Ammon's horn (tissue), 1 donor: ENCODE data around the gene SPAG17.

Experiments used
- DNase-seq: peaks from one replicate; pipeline ENCODE4 v3.0.0-alpha.2; 2016; ENCODE audit warnings: low spot score

Gene SPAG17

DNA sequence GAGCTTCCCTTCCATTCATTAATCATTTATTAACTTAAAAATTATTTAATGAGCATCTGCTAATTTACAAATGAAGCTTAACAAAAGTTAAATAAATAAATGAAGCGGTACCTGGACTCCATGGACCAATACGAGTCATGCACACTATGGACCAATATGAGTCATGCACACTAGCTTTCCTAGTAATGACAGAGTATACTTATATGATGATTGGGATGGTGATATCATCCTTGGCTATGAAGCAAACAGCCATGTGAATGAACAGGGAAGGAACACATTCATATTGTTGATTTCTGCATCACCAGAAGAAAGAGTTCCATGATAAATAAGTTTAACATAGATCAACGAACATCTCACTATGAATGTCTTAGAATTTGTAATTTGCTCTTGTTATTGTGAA lies 109.9 kb downstream of the SPAG17 start:
- DNase-seq: no peak

GRCh38 chr1:118073648-118074435 lies 111.2 kb downstream of the SPAG17 start:
- DNase-seq: no peak

DNA sequence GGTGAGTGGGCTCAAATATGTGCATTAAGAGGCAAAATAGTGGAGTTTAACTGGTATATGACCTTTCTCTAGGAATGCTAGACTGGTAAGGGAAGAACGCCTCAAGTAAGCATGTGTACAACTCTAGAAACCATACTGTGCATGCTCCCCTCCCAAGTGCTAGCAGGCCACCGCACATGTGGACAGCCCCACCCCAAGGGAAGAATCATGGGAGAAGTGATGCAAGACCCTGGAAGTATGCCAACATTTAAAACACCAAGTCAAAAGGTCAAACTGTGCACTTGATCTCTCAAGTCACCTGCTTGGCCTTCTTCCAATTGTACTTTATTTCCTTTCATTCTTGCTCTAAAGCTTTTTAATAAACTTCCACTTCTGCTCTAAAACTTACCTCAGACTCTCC lies 135.0 kb downstream of the SPAG17 start:
- DNase-seq: no peak

DNA sequence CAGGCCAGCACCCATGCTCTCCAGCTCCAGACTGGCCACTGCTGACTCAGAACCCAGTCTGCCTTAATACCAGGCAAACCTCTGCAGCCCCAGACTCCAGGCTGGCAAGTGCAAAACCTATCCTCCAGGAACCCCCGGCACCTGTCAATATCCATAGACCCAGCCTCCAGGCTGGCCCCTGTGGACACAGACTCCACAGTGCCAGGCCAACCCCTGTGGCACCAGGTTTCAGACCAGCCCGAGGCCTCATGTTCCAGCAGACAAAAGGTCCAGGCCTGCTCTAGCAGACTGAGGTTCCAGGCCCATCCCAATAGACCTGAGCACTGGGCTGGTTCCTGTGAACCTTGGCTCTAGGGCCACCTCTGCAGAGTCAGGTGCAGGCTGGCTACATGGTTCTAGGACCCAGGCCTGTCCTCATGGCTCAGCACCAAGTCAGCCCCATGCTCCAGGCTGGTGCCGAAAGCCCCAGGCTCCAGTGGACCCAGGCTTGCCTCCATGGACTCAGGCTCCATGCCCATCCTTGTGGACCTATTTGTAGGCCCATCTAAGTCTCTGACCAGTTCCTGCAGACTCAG lies 137.3 kb downstream of the SPAG17 start:
- DNase-seq: no peak

DNA sequence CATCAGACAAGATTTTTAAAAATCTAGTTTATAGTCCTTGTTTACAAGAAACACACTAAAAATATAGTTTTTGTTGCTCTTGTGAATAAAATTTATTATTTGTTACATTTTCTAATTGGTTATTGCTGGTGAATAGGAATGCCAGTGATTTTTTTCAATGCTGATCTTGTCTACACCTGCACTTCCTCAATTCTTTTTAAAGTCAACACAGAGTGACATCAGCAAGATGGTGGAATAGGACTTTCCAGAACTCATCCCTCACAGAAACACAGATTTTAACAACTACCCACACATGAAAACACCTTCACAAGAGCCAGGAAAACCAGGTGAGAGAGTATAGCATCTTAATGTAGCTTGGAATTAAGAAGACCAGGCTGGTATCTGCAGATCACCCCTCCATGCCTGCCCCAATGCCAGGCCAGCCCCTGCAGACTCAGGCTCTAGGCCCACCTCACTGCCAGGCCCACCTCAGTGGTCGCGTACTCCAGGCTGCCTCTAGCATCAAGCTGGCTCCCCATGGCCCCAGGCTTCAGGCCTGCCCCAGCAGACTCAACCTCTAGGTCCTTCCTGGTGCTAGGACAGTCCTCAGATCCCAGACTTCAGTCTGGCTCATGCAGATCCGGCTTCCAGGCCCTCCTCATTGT lies 137.9 kb downstream of the SPAG17 start:
- no peak for DNase-seq

DNA sequence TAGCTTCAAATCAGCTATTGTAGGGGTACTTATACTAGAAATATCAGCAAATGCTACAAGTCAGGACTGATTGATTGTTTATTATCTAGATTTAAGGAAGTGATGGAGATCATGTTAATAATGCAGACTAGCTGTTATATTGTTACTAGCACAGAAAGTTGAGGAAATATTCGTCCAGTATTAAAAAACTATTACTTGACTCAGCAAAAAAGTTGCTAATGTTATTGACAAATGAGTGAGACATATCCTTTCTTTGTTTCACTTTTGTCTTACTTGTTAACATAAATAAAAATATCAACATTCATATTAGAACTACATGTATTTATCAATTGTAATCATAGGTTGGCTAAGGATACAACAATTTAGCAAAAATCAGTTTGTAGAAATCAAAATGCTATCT lies 141.4 kb downstream of the SPAG17 start:
- DNase-seq: no peak

GRCh38 chr1:118042501-118042900 lies 142.5 kb downstream of the SPAG17 start:
- DNase-seq: no peak

GRCh38 chr1:118039170-118039569 lies 145.9 kb downstream of the SPAG17 start:
- no peak for DNase-seq

GRCh38 chr1:118032883-118033282 lies 152.1 kb downstream of the SPAG17 start:
- DNase-seq: no peak

- DNase-seq: no peak
Observed at GRCh38 chr1:118028267-118028666, 156.8 kb downstream of the SPAG17 start.

DNA sequence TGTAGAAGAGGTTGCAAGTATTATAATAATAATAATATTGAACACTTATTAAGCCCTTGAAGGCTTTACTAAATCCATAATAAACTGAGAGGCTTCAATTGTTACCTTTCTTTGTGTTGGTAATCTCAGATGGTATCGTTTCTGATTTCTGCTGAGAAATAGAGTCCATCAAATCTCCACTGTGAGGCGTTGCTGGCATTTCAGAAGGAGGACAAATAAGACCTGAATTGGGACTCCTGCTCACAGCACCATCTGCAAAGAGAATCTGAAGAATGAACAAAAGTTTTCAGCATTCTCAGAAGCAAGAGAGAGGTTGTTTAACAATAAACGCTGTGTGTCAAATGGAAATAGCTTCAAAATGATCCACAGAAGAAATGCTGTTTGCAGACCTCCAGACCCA lies 161.8 kb downstream of the SPAG17 start:
- no peak for DNase-seq

DNA sequence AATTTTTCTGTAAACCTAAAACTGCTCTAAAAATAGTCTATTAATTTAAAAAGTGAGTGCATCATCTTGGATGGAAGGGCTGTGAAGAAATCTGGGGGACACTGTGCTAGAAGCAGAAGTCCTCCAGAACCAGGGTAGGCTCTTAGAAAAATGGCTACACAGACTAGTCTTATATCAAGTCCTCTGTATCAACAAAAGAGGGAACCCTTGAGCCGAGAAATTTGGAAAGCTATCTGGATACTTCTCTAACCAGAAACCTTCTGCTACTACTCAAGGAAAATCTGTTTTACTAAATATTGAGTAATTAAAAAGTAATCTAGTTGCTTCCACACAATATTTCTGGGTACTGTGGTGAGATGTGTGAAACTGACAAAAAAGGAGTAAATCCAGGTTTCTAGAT lies 163.4 kb downstream of the SPAG17 start:
- no peak for DNase-seq

DNA sequence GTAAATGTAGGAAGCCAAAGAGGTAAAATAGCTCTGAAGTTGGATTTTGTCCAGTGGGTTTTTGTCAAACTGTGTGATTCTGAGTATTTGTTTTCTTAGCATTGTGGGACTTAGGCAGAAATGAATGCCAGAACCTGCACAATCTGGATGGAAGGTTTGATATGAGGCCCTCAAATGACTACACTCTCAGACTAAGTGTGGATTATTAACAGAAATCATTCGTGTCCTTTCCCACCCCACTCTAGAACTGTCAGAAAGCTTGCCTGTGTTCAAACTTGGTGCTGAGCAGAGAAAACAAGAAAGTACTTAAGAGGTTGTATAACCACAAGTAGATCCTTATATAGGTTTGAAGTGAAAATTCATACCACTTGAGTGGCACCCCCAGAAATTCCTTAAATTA lies 167.0 kb downstream of the SPAG17 start:
- no peak for DNase-seq

DNA sequence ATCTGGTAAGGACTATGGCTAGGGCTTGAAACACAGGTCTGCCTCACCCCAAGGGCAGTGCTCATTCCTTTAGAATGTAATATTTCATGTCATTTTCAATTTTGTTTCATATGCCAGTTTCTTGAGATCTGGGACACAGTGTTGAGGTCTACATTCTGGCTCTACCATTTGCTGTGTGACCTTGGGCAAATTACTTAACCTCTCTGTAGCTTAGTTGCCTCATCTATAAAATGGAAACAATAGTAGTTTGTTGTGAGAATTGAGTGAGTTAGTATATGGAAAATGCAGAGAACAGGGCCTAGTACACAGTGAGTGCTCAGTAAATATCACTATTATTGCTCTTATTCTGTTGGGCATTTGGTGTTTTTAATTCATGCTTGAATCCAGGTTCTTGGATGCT lies 171.1 kb downstream of the SPAG17 start:
- DNase-seq: no peak

- no peak for DNase-seq
Observed at GRCh38 chr1:118013336-118013735, 171.7 kb downstream of the SPAG17 start.

GRCh38 chr1:118012515-118013124 lies 172.4 kb downstream of the SPAG17 start:
- DNase-seq: no peak

DNA sequence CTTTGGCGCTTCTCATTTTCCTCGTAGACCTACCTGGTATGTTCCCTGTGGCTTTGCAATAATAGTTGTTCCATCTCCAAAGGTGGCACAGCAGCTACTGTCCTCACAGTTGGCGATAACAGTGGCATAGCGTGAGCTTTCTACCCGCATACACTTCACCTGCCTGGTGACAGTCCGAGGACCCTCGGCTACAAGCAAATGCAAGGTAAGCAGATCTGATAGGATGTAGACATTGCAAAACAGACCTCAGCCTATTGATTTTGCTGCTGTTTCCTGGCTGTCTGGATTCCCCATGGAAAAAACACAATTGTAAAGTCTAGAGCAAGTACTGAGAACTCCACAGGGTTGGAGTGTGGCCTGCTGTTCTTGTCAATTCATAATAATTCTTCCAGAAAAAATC lies 177.0 kb downstream of the SPAG17 start:
- DNase-seq: no peak

DNA sequence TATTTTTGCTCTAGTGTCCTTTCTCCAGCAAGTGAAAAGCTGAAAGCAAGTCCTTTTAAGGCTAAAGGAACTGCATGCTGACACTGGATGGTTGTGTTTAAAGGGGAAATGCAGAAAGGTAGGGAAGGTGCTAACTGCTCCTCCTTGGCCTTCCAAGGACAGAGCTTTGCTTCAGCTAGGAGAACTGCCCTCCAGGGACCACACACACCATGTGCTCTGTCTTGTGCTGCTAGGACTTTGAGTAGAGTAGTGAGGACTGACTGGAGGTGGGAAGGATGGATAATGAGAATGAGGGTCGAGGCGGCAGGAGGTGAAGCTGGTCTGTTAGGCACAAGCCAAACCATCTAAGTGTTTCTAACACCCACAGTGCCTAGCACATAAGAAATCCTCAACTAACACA lies 177.6 kb downstream of the SPAG17 start:
- DNase-seq: no peak

GRCh38 chr1:118004312-118004711 lies 180.7 kb downstream of the SPAG17 start:
- no peak for DNase-seq

GRCh38 chr1:117985973-117986372 lies 199.1 kb downstream of the SPAG17 start:
- DNase-seq: no peak

DNA sequence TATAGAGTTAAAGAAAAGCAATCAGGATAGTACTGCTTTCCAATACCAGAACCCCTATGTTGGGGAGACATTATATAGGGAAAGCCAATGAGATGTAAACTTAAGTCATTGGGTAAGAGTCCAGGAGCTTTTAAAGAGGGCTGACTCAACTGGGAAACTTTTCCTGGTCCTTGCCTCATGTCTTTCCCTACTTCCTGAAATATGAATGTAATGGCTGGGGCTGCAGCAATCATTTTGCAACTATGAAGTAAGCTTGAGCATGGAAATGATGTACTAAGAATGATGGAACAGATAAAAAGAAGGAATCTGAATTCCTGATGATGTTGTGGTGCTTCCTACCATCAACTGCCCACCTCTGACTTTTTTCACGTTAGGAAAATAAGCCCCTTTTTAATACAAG lies 199.8 kb downstream of the SPAG17 start:
- DNase-seq: no peak

- DNase-seq: no peak
Observed at GRCh38 chr1:117981455-117982192, 203.4 kb downstream of the SPAG17 start.
